NCI-H1930 (cell line): Measurements from ENCODE around the gene SPIRE1.
"Not testable (repeated sequence)": the region's sequence is repeated elsewhere in the genome, so short reads cannot be mapped to it uniquely, and the experiment has no call there.

ENCODE experiments used
- DNase-seq, 2 experiments: peaks; one replicate each; lab custom pipeline; 2025; lab: John Stamatoyannopoulos, UW

Gene SPIRE1

DNA sequence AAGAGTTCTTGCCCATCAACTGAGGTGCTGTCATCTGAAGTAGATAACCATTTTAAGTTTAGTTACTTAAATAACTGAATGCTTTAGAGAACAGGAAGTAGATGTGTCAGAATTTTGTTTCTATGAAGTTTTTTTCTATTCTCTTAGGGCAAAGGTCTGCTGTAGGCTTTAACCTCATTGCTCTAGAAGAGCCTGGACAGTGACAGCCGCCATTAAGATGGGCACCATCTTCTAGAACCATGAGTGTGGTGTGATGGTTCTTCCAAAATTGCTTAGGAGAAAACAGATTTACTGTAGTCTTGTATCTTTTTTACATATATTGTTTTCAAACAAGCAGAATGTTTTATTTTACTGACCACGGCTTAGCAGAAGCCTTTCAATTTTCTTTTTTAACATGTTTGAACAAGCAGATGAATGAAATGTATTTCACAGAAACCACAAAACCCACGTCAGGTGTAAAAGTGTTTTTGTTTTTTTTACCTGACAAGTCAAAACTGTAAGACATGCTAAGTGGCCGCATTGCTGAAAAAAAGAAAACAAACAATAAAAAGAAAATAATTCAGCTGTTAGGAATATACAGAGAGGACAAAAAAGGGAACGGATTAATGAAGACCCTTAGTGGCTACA, 172.3 kb downstream of the SPIRE1 start:
- no peak for DNase-seq

DNA sequence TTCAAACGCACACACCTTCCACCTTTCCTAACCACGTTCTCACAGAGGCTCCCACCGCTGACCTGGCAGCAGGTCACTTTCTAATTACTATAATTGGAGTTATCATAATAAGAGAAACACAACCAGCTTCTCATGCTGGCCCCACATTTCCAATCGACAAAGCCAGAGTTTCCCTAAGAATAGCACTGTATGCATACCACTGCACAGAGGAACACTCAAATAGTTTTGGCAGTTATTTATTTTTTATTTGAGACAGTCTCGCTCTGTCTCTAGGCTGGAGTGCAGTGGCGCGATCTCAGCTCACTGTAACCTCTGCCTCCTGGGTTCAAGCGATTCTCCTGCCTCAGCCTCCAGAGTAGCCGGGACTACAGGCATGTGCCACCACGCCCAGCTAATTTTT, 176.0 kb downstream of the SPIRE1 start:
- DNase-seq: not testable (repeated sequence)

DNA sequence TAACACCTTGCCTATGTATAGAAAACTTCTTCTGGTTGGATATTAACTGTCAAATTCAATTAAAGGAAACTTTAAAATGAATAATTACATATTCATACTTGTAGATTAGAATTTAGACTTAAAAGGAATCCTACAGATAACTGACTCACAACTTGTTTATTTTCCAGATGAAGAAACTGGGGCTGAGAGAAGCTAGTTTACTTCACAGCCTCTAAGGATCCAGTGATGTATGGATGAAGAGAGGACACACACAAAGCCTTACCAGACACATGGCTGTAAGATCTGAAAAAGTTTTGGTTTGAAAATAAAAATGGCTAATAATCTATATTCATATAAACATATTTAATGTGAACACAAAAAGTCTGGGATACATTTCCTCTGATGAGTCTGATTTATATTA, 177.9 kb downstream of the SPIRE1 start:
- DNase-seq: no peak

DNA sequence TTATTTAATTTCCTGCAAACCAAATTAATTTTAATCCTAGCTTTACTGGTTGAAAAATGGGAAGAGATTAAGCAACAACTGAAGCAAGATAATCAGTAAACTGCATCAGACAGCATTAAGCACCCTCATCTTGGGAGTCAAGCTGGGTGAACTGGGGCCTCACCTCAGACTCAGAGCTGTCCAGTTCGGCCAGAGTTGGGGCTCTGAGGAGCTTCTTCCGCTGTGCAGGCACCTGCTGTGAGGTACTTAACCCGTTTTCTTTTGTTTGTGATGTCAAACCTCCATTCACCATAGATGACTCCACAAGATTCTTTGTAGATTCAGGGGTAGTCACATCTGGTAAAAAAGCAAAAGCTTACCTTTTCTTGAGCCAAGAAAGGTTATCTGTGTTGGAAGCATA, 178.4 kb downstream of the SPIRE1 start:
- no peak for DNase-seq

DNA sequence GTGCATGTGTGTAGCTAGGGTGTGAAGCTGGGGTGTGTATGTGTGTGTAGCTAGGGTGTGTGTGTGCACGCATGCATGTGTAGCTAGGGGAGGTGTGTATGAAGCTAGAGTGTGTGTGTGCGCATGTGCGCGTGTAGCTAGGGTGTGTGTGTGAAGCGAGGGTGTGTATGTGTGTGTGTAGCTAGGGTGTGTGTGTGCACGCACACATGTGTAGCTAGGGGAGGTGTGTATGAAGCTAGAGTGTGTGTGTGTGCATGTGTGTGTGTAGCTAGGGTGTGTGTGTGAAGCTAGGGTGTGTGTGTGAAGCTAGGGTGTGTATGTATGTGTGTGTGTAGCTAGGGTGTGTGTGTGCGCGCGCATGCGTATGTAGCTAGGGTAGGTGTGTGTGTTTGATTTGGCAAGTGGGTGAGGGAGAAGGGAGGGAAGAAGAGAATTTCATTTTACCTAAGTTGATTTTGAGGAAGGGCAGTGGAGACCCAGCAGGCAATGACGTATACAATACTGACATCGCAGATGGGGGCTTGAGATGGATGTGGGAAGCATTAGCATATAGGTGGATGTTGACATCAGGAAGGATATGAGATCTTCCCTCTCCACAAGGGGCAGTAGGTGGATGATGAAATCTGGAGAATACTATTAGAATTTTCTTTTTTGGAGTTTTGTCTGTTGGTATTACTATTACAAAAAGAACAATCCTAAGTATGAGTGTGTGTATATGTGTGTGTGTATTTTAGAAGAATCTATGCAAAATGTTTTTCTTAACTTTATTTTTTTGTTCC, 179.4 kb downstream of the SPIRE1 start:
- no peak for DNase-seq

DNA sequence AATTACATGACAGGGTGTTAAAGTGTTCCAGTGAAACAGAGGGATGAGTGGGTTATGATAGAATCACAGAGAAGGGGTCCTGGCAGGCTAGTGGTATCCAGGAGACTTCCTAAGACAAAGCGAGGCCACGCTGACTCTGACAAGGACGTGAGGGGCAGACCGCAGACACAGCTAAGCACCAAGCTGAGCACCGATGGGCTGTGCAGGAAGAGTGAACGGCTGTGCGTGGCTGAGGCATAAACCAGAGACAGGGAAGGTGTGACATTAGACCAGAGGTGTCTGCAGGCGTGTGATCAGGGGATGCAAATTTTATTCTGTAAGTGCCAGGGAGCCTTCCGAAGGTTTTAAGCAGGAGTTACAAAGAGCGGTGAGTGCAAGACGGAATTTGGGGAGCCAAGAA, 180.3 kb downstream of the SPIRE1 start:
- no peak for DNase-seq

DNA sequence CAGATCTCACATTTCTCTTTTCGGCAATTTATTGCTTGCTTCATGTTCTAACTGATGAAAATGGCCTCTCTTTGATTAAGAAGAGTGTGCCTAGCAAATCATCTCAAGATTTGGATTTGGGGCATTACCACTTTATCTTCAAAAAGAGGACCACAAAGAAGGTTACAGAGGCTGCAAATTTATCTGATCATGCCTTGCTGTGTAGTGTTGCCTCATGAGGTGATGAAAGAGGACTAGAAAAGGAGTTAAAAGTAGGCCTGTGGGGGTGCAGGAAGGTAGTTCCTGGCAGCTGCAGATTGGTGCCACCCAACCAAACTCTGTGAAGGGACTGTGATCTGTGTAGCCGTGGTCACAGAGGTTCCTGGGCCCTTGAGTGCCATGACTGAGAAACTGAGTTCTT, 181.0 kb downstream of the SPIRE1 start:
- DNase-seq: no peak

DNA sequence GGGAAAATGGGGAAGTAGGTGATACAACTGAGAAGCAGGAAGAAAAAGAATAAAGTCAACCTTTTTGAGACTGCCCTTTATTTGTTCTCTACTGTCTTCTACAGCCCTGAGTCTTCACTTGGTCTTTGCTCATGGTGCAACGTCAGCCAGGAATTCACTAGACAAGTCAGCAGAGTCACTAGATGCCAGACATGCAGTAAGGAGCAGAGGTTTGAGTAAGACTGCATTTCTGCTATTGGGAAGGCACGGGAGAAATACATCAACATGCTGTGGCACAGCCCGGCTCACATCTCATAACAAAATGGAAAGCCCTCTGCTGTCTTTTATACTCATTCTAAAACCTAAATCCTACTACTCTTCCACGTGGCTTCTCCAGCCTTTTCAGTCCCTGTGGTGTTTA, 183.0 kb downstream of the SPIRE1 start:
- no peak for DNase-seq

DNA sequence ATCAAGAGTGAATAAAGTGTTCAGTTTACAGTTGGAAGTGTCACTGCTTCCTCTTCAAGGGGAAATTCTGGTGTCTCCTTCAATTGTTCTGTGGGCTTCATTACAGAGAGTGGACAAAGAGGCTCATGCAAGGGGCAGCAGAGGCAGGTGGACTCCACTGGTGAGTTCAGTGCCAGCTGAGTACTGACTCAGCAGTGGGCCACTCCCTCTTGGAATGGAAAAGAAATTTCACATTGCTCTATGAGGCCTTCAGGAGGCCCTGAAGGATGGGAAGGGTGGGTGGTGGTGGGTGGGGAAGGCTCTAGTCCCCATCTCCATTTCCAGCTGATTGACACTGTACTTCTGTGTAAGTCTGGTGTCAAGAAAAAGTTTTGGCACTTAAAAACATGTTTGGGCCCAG, 183.8 kb downstream of the SPIRE1 start:
- no peak for DNase-seq

DNA sequence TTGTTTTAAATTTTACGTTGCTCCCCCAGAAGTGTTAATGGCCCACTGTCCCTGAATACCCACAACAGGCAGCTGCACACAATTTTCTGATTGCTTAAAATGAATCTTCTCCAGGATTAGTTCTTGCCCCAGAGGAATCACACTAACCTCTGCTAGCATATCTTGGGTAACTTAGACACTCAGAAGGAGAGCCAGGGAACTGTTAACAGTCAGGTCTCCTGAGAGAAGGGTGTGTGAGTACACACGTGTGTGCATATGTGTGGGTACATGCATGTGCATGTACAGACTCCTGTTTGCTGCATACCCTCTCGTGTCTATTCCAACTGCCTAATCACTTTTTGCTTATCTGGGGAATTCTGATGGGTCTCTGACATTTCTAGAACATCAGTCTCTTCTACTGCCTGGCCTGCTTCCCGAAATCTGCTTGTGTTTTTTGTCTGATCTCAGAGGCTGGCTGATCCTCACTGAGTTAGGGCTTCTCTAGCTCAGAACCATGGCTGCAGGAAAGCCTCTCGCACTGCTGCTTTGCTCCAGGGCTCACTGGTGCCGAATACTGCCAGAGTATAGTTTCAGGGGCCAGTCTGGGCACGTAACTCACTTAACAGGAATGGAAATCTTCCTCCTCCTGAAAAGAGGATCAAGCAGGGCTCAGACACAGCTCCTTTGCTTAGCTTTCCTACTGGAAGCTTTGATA, 187.4 kb downstream of the SPIRE1 start:
- DNase-seq: no peak

DNA sequence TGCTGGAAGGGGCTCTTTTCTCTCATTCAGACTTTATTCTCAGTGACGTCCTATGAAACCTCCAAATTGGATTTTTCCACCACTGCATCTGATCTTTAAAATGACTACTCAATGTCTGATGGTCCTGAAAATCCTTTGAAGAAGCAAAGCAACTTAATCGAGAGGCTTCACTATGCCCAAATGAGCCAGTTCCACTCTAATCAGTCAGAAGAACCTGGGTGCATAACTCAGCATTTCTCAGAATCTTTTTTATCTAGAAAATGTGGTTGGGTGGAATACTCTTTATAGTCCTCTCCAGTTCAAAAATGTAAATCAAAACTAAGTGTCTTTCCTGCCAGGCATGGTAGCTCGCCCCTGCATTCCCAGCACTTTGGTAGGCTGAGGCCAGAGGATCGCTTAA, 189.5 kb downstream of the SPIRE1 start:
- DNase-seq: no peak

DNA sequence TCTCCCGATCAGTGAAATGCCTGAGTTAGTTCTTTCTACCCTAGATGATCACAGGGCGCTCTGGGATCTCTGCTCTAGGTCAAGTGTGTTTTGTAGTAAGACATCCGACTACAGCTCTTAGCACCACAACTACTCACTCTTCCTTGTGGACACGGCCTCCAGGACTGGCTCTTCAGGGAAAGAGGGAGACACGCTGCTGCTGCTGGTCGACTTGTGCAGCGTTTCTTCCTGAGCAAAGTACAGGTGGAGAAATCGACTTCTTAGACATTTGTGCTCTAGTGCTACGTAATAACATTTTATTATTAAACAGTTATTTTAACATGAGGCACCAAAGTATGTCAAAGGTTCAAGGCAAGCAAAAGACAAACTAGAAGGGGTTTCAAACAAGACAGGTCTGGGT, 193.2 kb downstream of the SPIRE1 start:
- no peak for DNase-seq

DNA sequence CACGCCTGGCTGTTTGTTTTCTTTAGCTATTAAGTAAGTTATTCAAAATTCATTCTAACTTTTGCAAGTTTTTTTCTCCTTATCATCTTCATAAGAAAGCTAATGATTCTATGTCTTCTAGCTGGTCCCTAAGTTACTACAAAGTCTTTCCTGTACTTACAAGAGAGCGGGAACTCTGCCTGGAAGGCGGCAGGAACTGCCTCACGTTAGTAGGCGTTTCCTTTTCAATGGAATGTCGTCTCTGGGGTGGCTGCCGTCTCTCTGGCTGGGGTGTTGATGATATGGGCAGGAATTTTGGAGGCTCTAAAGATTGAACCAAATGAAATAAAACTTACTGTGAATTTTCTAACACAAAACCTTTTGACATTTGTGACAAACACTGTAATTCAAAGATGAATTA, 194.7 kb downstream of the SPIRE1 start:
- DNase-seq: no peak

DNA sequence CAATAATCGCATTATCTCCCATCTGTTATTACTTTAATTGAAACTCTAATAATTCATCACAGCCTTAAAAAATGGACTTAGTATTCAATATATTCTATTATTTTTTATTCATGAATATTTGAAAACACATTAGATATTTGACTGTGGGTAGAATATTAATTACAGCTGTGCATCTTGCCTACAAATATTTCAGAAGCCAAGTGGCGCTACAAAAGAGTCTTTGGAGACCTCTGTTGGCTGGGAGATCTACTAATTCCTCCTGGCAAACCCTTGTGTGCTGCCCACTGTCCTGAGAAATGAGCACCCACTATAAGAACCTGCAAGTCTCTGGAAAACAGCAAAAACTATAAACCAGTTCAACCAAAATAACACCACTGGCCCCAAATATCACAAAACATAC, 195.7 kb downstream of the SPIRE1 start:
- no peak for DNase-seq

DNA sequence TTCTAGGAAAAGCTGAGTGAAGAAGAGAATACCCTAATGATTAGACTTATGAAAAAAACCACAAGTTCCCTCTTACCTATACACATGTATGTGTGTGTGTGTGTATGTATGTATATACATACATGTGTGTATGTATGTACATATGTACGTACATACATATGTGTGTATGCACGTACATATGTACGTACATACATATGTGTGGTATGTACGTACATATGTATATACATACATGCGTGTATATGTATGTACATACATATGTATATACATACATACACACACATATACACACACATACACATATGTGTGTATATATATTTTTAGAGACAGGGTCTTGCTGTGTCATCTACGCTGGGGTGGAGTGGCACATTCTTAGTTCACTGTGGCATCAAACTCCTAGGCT, 196.6 kb downstream of the SPIRE1 start:
- DNase-seq: no peak

DNA sequence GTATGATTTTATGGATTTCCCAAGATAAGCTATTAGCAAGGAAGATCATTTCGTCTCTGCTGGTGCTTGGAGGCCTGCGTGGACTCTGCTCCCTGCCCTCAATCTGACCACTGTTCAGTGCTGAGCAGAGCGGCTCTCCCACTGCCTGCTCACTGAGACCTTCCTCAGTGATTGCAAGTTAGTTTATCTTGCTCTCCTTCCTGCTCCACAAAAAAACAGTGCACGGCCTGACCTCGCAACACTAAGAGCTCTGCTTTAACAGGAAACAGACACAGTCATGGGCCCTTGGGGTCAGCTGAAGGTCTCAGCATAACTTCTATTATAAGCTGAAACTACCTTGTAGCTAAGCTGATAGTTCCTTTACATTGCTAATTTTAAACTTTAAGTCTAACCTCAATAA, 197.0 kb downstream of the SPIRE1 start:
- no peak for DNase-seq

DNA sequence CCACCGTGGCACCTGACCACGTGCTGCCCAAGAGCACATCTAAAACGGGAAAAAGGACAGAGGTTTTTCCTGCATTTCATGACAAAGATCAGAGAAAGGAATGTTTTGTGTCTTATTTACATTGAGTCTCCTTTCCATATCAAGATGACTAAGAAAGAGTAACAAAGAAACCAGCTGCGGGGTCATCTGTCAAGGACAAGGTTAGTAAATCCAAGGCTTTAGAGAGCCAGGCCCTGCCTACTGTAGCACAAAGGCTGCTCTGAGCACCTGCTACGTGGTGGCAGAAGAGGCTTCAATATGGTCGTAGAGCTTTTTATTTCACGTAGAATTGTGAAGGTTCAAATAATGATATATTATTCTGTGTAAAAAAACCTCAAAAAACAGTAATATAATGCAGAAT, 199.1 kb downstream of the SPIRE1 start:
- no peak for DNase-seq

DNA sequence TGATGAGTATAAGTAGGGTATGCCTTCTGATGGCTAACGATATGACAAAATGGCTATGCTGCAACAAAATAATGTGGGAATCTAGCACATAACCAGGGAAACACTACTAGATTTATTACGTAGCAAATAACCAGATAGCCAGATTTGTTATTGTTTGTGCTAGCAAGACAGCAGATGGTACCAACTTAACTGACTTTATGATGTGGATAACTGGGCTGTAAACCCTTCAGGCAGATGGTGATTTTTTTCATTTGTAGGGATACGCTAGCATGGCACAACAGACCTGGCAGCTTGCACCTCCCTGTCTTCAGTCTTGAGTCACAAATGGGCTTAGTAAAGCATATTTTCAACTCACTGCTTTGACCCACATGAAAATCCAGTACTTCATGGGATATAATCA, 201.5 kb downstream of the SPIRE1 start:
- no peak for DNase-seq

DNA sequence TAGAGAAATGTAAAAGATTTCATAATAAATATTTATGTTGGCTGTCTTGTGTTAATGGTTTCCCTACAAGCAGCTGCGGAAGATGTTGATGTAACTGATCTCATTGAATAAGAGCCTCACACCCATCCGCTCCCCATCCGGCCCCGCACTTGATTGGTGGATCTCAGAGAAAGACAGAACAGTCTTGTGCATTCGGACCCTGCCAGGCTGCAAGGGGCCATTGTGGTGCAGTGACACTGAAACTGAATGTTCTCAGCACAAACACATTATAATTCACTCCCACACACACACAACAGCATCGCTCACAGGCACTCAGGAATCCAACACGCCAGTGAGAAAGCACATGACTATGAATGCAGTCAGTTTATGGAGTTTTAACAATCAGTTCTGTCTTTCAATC, 202.4 kb downstream of the SPIRE1 start:
- DNase-seq: no peak

DNA sequence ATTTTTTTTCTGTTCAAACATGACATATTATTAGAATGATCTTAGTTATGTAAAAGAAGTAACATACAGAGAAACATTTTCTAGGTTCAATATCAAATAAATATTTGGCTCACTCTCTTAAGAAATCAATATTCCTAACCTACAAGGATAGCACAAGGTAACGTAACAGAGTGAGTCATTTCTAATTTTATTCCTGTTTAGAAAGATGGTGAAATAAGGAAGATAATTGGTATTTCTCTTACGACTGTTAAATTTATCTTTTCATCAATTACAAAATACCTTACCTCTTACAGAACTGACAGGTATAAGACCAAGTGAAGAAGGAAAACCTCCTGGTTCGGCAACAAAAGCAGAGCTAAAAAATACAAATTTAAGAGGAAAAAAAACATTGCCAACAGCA, 205.1 kb downstream of the SPIRE1 start:
- no peak for DNase-seq

DNA sequence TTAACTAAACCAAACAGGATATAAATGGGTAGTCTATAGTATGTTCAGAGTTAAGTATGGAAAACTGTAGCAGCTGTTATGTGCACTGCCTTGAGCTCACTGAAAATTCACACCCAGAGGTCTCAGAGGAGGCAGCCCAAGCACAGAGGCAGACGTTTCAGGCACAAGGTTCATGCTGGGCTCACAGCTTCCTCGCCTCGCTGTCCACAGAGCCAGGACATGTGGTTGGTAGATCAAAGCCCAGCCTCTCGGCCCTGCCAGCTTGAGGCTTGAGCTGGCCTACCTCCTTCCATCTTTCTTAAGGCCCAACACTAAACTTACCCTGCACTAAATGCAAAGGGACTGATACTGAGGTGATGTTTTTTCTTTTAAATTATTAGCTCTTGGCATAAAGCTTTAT, 206.5 kb downstream of the SPIRE1 start:
- no peak for DNase-seq

DNA sequence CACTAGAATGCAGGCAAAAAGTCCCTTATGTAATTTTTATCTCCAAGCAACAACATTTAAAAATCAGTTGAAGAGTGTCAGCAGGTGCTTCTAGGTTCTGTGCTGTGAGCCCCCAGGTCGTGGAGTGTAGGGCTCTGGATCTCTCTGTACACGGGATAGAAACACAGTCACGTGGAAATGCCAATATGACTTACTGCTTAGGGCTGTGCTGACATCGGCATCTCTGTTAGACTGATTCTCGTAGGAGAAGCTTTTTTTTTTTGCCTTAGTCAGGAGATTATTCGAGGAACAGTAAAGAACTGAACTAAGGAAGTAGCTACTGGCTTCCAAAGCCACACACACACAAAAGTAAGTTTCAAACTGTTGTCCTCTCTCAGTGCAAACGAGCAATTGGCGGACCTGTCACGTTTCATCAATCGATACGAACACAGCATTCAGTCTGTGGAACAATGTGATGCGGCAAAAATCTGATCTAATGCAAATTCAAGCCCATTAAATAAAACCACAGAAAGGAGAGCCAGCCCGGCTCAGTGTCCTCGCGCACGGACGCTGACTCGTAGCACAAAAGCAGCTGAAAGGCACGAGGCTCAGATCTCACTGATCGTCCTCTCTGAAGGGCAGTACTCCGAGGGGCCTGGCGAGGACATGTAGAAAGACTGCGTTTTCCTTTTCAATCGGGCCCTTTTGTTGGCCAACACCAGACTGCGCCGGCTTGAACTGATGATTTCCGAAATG, 208.7 kb downstream of the SPIRE1 start:
- no peak for DNase-seq

DNA sequence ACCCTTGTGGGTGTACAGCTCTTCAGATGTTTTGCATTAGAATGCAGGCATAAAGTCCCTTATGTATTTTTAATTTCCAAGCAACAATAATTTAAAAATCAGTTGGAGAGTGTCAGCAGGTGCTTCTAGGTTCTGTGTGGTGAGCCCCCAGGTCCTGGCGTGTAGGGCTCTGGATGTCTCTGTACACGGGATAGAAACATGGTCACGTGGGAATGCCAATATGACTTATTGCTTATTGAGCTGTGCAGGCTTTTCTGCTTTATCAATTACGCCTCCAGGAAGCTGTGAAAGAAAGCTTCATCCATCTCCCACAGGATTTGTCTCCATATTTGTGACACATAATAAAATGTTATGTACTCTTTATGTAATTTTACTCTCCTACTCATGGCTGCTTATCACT, 212.4 kb downstream of the SPIRE1 start:
- DNase-seq: no peak
